Measurements from ENCODE around the gene HYAL3. TPM values are rescaled to one million over a fixed set of nuclear protein-coding genes. Genes with fewer than 3 reads are reported as not detected.

Gene HYAL3
- total RNA-seq, 2 donors from 2014 or later: 0.99 to 2.3 TPM

- TF ChIP-seq POLR2A (IDR thresholded peaks at IDR 0.05): no peak
- TF ChIP-seq, protein P1, sequence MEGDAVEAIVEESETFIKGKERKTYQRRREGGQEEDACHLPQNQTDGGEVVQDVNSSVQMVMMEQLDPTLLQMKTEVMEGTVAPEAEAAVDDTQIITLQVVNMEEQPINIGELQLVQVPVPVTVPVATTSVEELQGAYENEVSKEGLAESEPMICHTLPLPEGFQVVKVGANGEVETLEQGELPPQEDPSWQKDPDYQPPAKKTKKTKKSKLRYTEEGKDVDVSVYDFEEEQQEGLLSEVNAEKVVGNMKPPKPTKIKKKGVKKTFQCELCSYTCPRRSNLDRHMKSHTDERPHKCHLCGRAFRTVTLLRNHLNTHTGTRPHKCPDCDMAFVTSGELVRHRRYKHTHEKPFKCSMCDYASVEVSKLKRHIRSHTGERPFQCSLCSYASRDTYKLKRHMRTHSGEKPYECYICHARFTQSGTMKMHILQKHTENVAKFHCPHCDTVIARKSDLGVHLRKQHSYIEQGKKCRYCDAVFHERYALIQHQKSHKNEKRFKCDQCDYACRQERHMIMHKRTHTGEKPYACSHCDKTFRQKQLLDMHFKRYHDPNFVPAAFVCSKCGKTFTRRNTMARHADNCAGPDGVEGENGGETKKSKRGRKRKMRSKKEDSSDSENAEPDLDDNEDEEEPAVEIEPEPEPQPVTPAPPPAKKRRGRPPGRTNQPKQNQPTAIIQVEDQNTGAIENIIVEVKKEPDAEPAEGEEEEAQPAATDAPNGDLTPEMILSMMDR (IDR thresholded peaks at IDR 0.05): no peak
- DNase-seq (peak in 1 of 4 donors; percentile 4), ATAC-seq (no peak)
- intact Hi-C loops (cut with DNase I): no loop called here
- Histone ChIP-seq H3K9me3 (no peaks in the 10 kb centered on the region), H3K27me3 (no peaks in the 10 kb centered on the region), H3K36me3 (replicated peaks in 1 of 2; ENCODE audit: insufficient read depth in 1 of 2, low read depth in 2 of 2) (no peaks in the 10 kb centered on the region), H3K4me1 (peaks cover 51% of the 10 kb centered on the region), H3K4me3 (no peak overlapping the region), H3K27ac (no peak overlapping the region)
- 90 to 95% methylated on average over 11 of the region's 18 CpGs for WGBS, 2 donors
Measured at GRCh38 chr3:50296721-50297383, 2.4 kb downstream of the HYAL3 start.

GRCh38 chr3:50295553-50296431 lies 3.4 kb downstream of the HYAL3 start:
- H3K27me3 ChIP-seq: no peaks in the 10 kb centered on the region
- intact Hi-C loops (cut with DNase I): no loop called here
- 90 to 91% methylated on average over 6 to 8 of the region's 8 CpGs for WGBS, 2 donors
- peaks cover 53% of the 10 kb centered on the region for H3K4me1 ChIP-seq
- no peaks in the 10 kb centered on the region for H3K9me3 ChIP-seq
- DNase-seq (no peak), ATAC-seq (no peak)
- no peaks in the 10 kb centered on the region for H3K36me3 ChIP-seq (replicated peaks in 1 of 2; ENCODE audit: insufficient read depth in 1 of 2, low read depth in 2 of 2)
- no peak for TF ChIP-seq POLR2A (IDR thresholded peaks at IDR 0.05)
- TF ChIP-seq, protein P1 (IDR thresholded peaks at IDR 0.05): no peak
- H3K27ac ChIP-seq: no peak overlapping the region
- H3K4me3 ChIP-seq: no peak overlapping the region

GRCh38 chr3:50294492-50295403 lies 4.5 kb downstream of the HYAL3 start:
- 91% methylated on average over 10 to 22 of the region's 22 CpGs for WGBS, 2 donors
- TF ChIP-seq, protein P1 (IDR thresholded peaks at IDR 0.05): no peak
- peak in 1 of 3 donors; percentile 12 for TF ChIP-seq POLR2A (IDR thresholded peaks at IDR 0.05)

GRCh38 chr3:50294089-50294488 lies 5.1 kb downstream of the HYAL3 start:
- Histone ChIP-seq H3K4me1 (peaks cover 46% of the 10 kb centered on the region), H3K9me3 (no peaks in the 10 kb centered on the region), H3K36me3 (replicated peaks in 1 of 2; ENCODE audit: insufficient read depth in 1 of 2, low read depth in 2 of 2) (peaks cover 4 to 10% of the 10 kb centered on the region in 2 donors), H3K4me3 (no peak overlapping the region), H3K27ac (peak overlapping the region in 2 of 4 donors; percentile 92 to 99), H3K27me3 (no peaks in the 10 kb centered on the region)
- ATAC-seq (no peak), DNase-seq (no peak)
- TF ChIP-seq, protein P1 (IDR thresholded peaks at IDR 0.05): no peak
- TF ChIP-seq POLR2A (IDR thresholded peaks at IDR 0.05): no peak
- WGBS, 2 donors: 84 to 88% methylated on average over 3 to 4 of the region's 4 CpGs
- intact Hi-C loops (cut with DNase I): no loop called here

More at GRCh38 chr3:50294492-50295403, 4.5 kb downstream of the HYAL3 start:
- no peak for ATAC-seq
- Histone ChIP-seq H3K4me3 (no peak overlapping the region), H3K9me3 (no peaks in the 10 kb centered on the region), H3K36me3 (replicated peaks in 1 of 2; ENCODE audit: insufficient read depth in 1 of 2, low read depth in 2 of 2) (peaks cover 0 to 4% of the 10 kb centered on the region in 2 donors), H3K27me3 (no peaks in the 10 kb centered on the region), H3K27ac (no peak overlapping the region), H3K4me1 (peaks cover 48% of the 10 kb centered on the region)
- intact Hi-C loops (cut with DNase I): no loop called here
- DNase-seq: no peak
